Activated T-helper 1 cell treated with Interleukin-2 at 50 U/mL for 16 hours (primary cell): ENCODE measurements around the gene LCE3A.
"Not testable (repeated sequence)": the region's sequence is repeated elsewhere in the genome, so short reads cannot be mapped to it uniquely, and the experiment has no call there.

ENCODE experiments used
- DNase-seq: peaks from one replicate; pipeline ENCODE4 v3.0.0-alpha.2; 2020; ENCODE audit warnings: low read depth

The LCE3A gene

GRCh38 chr1:152622803-152623202, at the start of gene LCE3A:
Gene LCE3A (minus strand): TSS chr1:152623103. CDS start chr1:152623103, 0 bp downstream.
- no peak for DNase-seq

GRCh38 chr1:152667648-152668047, 44.7 kb upstream of the LCE3A start:
- no peak for DNase-seq

GRCh38 chr1:152666171-152666570, 43.3 kb upstream of the LCE3A start:
- not testable (repeated sequence) for DNase-seq

- DNase-seq: no peak
Observed at GRCh38 chr1:152663098-152663497, 40.2 kb upstream of the LCE3A start, which contains the start of gene LCE2D. Gene LCE2D (plus strand): TSS chr1:152663380. CDS start chr1:152664106, 726 bp downstream.

GRCh38 chr1:152658649-152659048, 35.7 kb upstream of the LCE3A start:
- DNase-seq: no peak

GRCh38 chr1:152657677-152658076, 34.8 kb upstream of the LCE3A start:
- no peak for DNase-seq

GRCh38 chr1:152656459-152656858, 33.6 kb upstream of the LCE3A start:
- no peak for DNase-seq

GRCh38 chr1:152654110-152654509, 31.2 kb upstream of the LCE3A start:
- no peak for DNase-seq

- DNase-seq: no peak
Observed at GRCh38 chr1:152646656-152647055, 23.8 kb upstream of the LCE3A start.

GRCh38 chr1:152645146-152645545, 22.2 kb upstream of the LCE3A start:
- DNase-seq: no peak

GRCh38 chr1:152643945-152644344, 21.0 kb upstream of the LCE3A start:
- no peak for DNase-seq

GRCh38 chr1:152640351-152640750, 17.4 kb upstream of the LCE3A start:
- DNase-seq: no peak

- no peak for DNase-seq
Observed at GRCh38 chr1:152630596-152630995, 7.7 kb upstream of the LCE3A start.

- DNase-seq: no peak
Observed at GRCh38 chr1:152626744-152627143, 3.8 kb upstream of the LCE3A start.

GRCh38 chr1:152623203-152623844, 421 bp upstream of the LCE3A start:
- no peak for DNase-seq

- no peak for DNase-seq
Observed at GRCh38 chr1:152621993-152622392, 910 bp downstream of the LCE3A start.

- DNase-seq: no peak
Observed at GRCh38 chr1:152613511-152613910, 9.4 kb downstream of the LCE3A start, which contains the start of gene LCE3B. Gene LCE3B (plus strand): TSS chr1:152613811. CDS start chr1:152613811, 0 bp downstream.

GRCh38 chr1:152599934-152600333, 23.0 kb downstream of the LCE3A start, which contains the start of gene LCE3C:
Gene LCE3C (plus strand): TSS chr1:152600234. CDS start chr1:152600732, 498 bp downstream.
- DNase-seq: no peak

- no peak for DNase-seq
Observed at GRCh38 chr1:152596986-152597385, 25.9 kb downstream of the LCE3A start.

- DNase-seq: no peak
Observed at GRCh38 chr1:152585586-152585985, 37.3 kb downstream of the LCE3A start.

- no peak for DNase-seq
Observed at GRCh38 chr1:152582647-152583046, 40.3 kb downstream of the LCE3A start.

- no peak for DNase-seq
Observed at GRCh38 chr1:152580433-152580832, 42.5 kb downstream of the LCE3A start, which contains the start of gene LCE3D. Gene LCE3D (minus strand): TSS chr1:152580516. CDS start chr1:152579936, 580 bp downstream.

- not testable (repeated sequence) for DNase-seq
Observed at GRCh38 chr1:152579526-152579925, 43.4 kb downstream of the LCE3A start.

- no peak for DNase-seq
Observed at GRCh38 chr1:152577168-152577567, 45.7 kb downstream of the LCE3A start.
